ENCODE measurements around the gene CLEC1A. TPM values are rescaled to one million over a fixed set of nuclear protein-coding genes. Genes with fewer than 3 reads are reported as not detected.

The CLEC1A gene
- polyA plus RNA-seq, 3 donors, result 1.7 to 5.6 (median 5.5) TPM

DNA sequence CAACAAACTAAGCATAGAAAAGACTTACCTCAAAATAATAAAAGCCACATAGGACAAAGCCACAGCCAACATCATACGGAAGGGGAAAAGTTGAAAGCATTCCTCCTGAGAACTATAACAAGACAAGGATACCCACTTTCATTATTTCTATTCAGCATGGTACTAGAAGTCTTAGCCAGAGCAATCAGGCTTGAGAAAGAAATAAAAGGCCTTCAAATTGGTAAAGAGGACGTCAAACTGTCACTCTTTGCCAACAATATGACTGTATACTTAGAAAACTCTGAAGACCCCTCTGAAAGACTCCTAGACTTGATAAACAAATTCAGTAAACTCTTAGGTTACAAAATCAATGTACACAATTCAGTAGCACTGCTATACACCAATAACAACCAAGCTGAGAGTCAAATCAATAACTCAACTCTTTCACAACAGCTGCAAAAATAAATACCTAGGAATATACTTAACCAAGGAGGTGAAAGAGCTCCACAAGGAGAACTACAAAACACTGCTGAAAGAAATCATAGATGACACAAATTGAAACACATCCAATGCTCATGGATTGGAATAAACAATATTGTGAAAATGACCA lies 11.6 kb upstream of the CLEC1A start:
- WGBS, 3 donors, result 72 to 95% (median 91%) methylated on average over 2 of the region's 2 CpGs
- no peak overlapping the region for H3K27ac ChIP-seq (ENCODE audit: low read depth, low read length)

DNA sequence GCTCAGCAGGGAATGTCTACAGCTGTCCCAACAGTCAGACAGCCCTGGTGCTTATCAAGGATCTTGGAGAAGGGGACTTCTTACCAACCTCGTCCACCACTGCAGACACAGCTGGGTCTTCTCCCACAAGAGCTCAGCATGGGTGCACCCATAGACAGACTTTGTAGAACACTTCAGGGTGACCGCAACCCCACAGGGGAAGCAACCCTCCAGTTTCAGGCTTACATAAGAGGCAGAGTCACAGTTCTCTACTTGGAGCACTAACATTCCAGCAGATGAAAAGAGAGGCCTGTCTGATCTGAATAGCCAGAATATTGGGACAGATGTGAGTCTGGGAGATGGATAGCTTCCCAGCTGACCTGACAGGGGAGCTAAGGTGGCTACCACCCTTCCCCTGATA lies 3.5 kb upstream of the CLEC1A start:
- no peak overlapping the region for H3K27ac ChIP-seq (ENCODE audit: low read depth, low read length)
- WGBS, 3 donors, result 54 to 62% (median 58%) methylated on average over 2 of the region's 2 CpGs

DNA sequence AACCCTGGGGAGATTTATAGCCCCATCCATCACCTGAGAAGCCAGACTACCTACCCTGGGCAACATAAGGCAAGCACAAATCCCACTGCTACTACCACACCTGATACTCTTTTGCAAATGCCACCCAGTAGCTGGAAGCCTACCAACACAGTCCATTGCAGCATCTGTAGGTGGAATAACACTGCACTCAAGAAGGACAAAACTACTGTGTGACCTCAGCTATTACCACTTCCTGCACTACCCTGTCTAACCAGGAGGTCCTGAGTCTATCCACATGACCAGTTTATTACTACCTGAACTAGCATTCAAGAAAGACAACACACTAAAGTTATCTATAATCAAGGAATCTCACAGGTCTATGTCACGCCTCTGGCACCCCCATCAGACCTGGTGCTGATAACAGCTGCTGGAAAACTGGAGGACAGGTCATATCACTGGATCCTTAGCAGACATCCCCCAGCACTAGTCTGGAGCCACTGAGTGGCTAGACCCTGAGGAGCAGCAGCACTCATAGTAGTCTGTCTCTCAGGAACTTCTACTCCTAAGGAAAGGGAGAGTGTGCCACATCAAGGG lies 2.9 kb upstream of the CLEC1A start:
- 84 to 95% (median 94%) methylated on average over 1 of the region's 1 CpG for WGBS, 3 donors
- H3K27ac ChIP-seq (ENCODE audit: low read depth, low read length), result no peak overlapping the region

DNA sequence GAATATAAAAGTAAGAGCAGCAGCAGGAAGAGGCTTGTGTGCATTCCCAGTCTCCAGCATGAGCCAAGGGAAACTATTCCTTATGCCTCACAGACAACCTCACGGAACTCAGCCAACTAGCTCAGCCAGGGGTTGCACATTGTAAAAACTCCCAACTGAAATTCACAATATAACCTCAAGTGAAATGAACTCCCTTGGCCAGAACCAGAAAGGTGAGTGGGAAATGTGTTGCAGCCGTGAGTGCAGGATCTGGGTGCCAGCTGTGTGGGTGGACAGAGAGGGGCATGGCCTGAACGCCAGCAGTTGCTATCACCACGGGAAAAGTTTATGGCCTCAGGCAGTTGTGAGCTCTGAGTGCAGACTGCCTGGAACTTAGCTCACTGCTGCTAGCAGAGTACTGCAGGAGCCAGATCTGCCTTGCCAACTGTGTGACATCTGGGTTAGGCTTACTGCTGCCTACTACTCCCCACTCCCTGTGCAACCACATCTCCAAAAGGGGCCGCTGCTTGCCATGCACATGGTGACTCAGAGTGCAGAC lies 2.3 kb upstream of the CLEC1A start:
- H3K27ac ChIP-seq (ENCODE audit: low read depth, low read length), result no peak overlapping the region
- 40 to 49% (median 49%) methylated on average over 5 of the region's 5 CpGs for WGBS, 3 donors

DNA sequence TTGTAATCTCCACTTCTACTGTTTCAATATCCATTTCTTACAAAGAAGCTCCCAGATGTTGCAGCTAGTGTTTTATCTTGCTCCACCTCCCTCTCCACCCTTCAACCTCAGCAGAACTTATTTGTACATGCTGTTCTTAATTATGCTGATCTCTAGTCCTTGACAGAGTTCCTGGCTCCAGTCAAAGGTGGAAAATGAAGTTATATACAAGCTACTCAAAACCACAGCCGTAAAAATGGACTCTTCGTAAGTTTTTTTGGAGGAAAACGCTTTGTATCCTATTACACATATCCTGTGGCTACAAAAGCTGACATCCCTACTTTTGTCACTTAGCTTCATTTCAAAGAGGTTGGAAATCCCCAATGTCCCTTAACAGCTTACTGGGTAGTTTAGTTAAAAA lies 1.3 kb downstream of the CLEC1A start:
- no peak overlapping the region for H3K27ac ChIP-seq (ENCODE audit: low read depth, low read length)
- 26 to 65% (median 34%) methylated on average over 3 of the region's 3 CpGs for WGBS, 3 donors

DNA sequence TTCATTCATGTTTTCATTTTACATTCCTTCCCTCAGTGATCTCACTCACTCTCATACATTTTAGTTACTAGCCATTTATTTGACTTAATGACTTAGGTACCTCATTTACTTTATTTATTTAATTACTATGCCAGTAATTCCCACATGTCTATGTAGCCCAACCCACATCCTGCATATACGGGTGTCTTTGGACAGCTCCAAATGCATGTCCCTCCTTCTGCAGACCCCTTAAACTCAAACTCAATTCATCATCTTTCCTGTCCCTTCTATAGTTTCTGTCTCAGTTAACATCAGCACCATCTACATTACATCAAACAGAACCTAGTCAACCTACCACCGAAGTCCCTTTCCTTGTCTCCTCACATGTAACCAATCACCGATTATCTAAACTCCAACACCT lies 2.8 kb downstream of the CLEC1A start:
- WGBS, 3 donors, result 71 to 82% (median 79%) methylated on average over 3 of the region's 3 CpGs
- no peak overlapping the region for H3K27ac ChIP-seq (ENCODE audit: low read depth, low read length)

DNA sequence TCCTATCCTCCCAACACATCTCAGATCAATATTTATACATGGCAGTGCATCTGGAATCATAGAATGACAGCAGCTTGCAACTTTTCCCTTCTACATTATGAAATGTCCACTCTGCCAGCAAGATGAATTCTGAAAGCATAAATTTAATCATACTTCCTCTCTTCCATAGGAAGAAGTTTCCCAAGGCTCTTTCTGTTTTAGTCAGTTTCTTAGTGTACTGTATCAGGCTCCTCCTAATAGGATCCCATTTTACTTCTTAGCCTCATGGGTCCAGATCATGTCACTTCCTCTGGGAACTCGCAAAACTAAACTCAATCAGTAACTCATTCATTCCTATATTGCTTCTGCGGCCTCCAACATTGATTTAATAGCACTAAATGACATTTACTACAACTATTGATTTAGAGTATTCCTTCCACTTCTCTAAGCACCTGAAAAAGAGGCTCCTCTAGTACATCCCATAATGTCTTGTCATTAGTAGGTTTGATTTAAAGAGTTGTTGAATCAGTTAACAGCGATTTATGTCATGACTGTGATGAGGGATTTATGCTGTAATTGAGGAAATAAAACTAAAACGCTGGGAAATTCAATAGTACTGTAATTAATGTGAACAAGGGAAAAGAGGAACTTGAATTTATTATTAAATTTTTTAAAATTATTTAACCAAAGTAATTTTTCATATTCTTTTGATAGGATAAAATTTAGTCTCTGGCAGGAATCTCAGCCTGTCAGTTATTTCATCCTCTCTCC lies 4.0 kb downstream of the CLEC1A start:
- 46 to 54% (median 50%) methylated on average over 4 of the region's 4 CpGs for WGBS, 3 donors
- no peak overlapping the region for H3K27ac ChIP-seq (ENCODE audit: low read depth, low read length)

DNA sequence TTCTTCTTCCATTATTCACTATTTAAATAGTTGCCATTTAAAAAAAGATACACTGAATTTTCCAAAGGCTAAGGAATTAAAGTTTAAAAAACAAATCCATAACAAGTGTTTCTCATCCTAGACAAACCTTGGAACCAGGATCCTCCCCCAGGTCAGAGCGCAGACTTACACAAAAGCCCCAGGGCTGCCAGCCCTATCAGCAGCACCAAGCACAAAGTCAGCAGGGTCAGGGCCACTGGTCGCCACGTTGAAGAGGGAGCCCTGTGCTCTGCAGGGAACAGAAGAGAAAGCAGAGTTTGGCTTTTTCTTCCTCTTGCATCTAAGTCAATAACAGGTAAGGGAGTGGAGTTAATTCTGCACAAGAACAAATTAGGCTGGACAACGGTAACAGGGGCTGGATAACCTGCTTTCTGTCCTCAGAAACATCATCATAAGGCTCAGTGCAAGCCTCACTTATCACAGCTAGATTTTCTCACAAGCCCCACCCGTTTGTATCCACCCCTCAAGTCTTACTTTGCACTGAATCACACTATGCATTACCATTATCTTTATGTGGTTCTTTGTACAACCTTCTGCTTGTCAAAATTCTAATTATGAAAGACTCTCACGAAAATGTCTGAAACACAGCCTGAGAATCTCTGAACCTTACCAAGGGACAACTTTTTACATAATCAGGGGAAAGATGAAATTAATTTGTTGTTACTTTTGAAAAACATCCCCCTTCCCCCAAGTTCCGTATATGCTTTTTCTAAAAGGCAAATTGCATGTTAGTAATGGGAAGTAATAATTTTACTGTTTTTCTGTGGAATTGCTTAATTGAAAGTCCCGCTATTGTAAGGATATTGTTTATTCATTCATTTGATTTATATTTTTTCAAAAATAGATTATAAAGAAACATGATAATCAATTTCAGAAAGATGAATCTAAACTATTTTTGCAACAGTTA lies 9.6 kb downstream of the CLEC1A start:
- WGBS, 3 donors, result 46 to 61% (median 59%) methylated on average over 8 of the region's 8 CpGs
- no peak overlapping the region for H3K27ac ChIP-seq (ENCODE audit: low read depth, low read length)

DNA sequence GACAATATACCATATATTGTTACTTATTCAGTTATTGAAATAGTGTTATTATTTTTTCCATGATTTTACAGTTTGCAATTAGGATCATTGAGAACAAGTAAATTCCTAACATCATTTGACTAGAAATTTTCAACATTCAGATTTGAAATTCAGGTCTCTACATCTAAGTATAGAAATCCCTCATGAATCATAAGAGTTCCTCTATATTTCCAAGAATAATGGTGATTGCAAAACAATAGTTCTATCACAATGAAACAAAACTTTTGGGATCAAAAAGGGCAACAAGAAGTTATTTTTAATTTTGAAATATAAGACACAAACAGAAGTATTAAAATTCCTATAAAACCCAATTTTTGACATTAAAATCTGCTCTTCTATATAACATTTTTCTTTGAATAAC lies 10.8 kb downstream of the CLEC1A start:
- no peak overlapping the region for H3K27ac ChIP-seq (ENCODE audit: low read depth, low read length)

DNA sequence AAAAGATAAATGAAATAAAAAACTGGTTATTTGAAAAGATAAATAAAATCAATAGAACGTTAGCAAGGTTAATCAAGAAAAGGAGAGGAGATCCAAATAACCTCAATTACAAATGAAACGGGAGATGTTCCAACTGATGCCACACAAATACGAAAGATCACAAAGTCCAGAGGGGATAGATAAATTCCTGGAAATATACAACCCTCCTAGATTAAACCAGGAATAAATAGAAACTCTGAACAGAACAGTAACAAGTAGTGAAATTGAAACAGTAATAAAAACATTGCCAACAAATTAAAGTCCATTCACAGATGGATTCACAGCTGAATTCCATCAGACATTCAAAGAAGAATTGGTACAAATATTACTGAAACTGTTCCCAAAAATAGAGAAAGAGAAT lies 12.4 kb downstream of the CLEC1A start:
- 68 to 82% (median 82%) methylated on average over 3 of the region's 3 CpGs for WGBS, 3 donors
- no peak overlapping the region for H3K27ac ChIP-seq (ENCODE audit: low read depth, low read length)

DNA sequence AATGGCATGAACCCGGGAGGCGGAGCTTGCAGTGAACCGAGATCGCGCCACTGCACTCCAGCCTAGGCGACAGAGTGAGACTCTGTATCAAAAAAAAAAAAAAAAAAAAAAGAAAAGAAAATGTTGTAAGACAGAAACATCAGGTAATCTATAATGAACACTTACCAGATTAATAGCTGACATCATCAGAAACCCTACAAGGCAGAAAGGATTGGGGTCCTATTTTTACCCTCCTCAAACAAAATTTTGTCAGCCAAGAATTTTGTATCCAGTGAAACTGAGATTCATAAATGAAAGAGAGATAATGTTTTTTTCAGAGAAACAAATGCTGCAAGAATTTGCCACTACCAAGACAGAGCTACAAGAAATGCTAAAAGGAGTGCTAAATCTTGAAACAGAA lies 14.1 kb downstream of the CLEC1A start:
- no peak overlapping the region for H3K27ac ChIP-seq (ENCODE audit: low read depth, low read length)
- WGBS, 3 donors, result 77 to 93% (median 83%) methylated on average over 6 of the region's 6 CpGs

DNA sequence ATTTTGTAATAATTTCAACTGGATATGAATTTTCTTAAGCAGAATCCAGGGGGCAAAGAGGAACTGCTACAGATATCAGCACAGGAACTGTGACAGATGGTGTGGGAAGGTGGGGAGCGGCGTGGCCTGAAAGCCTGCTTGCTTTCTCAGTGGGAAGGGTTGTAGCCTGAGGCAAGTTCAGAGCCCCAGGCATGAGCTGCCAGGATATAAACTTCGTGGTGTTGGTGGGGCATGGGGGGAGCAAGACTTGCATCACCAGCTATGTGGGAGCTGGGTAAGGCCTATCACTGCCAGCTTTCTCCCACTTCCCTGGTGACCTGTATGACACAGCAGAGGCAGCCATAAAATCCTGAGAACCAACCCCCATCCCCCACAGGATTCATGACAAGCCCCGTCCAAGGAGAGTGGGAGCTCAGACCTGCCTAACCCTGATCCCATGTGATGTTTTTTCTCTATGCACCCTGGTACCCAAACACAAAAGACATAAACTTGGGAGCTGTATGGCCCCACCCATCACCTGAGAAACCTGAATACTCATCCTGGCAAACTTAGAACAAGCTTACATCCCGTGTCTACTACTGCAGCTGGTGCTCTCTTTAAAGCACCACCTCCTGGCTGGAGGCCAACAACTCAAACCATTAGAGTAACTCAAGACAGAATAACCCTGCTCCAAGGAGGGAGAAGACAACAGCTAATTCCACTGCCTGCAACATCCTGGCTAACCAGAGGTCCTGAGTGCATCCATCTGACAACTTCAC lies 16.5 kb downstream of the CLEC1A start:
- WGBS, 3 donors, result 53 to 72% (median 54%) methylated on average over 5 of the region's 5 CpGs
- no peak overlapping the region for H3K27ac ChIP-seq (ENCODE audit: low read depth, low read length)

DNA sequence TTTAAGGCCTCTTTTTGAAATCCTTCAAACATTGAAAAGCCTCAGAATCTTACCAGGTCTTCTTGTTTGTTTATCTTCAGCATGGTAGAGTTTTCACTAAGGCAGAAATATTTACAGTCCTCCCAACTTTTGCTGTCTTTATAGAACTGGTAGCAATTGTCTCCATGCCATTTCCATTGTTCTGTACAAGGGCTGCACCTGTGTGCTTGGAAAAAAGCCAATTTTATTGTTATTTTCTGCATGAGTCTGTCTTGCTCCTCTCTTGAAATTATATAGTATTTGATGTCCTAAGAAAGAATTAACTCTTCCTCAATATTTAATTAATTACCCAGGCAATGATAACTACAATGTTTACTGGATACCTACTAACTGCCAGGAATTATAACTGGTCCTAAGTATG lies 23.3 kb downstream of the CLEC1A start:
- no peak overlapping the region for H3K27ac ChIP-seq (ENCODE audit: low read depth, low read length)

DNA sequence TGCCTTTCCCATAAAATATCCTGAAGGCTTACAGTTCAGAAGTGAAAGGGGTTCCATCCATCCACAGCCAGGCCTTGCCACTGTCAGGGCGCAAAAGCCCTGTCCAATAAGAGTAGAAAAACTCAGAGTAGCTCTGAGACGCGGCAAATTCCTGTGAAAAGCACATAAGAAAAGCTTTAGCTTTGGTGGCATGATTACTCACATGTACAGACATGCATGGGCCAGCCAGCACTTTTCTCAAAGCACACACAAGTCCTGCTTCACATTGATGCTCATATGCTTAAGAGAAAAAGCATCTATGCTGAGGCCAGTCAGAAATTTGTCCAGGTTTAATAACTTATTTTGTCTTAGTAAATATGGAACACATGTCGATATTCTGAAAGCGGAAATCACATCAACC lies 25.5 kb downstream of the CLEC1A start:
- no peak overlapping the region for H3K27ac ChIP-seq (ENCODE audit: low read depth, low read length)
- WGBS, 3 donors, result 88 to 97% (median 97%) methylated on average over 5 of the region's 5 CpGs

DNA sequence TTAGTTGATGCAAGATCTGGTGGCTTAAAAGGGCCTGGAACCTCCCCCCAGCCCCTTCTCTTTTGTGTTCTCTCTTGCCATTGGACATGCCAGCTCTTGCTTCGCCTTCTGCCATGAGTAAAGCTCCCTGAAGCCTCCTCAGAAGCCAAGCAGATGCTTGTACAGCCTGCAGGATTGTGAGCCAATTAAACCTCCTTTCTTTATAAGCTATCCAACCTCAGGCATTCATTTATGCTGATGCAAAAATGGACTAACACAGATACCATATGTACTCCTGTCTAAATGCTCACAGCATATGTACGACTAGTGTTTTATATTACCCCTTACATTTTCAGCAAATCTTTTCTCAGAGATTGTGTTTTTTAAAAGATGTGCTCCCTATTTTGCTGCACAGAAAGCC lies 26.7 kb downstream of the CLEC1A start:
- H3K27ac ChIP-seq (ENCODE audit: low read depth, low read length), result no peak overlapping the region
- 86 to 94% (median 92%) methylated on average over 2 of the region's 2 CpGs for WGBS, 3 donors

DNA sequence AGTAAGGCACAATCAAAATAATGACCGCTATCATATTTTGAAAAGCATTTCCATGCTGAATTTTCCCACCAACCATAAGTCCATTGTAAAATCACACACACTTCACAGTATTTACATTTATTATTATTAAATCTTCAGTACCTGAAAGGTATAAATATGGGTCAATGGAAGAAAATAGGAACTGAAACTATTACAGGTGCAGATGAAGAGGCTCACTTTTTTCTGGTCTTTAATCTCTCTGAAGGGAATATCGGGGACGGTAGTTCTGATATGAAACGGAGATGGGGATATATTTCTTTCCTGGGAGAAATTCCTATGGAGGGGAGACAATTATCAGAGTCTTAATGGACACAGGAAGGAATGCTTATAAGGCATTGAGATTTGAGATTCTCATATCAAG lies 28.4 kb downstream of the CLEC1A start:
- WGBS, 3 donors, result 92 to 96% (median 93%) methylated on average over 4 of the region's 4 CpGs
- no peak overlapping the region for H3K27ac ChIP-seq (ENCODE audit: low read depth, low read length)

DNA sequence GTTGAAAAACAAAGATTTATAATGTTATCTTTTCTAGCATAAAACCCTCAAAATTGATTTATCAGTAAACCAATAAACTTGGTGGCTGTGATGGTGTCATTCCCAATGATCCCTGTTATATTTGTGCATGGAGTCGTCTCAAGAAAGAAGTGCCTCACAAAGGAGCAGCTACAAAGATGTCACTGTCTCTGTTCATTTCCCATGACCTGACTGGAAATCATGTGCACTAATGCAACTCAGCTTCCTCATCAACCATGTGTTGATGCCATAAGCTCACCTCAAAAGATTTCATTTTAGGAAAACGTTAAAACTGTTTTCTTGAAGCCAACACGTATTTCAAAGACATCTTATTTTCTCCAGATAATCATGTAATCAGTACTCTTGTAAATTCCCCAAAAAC lies 28.8 kb downstream of the CLEC1A start:
- 10 to 23% (median 21%) methylated on average over 3 of the region's 3 CpGs for WGBS, 3 donors
- H3K27ac ChIP-seq (ENCODE audit: low read depth, low read length), result no peak overlapping the region

DNA sequence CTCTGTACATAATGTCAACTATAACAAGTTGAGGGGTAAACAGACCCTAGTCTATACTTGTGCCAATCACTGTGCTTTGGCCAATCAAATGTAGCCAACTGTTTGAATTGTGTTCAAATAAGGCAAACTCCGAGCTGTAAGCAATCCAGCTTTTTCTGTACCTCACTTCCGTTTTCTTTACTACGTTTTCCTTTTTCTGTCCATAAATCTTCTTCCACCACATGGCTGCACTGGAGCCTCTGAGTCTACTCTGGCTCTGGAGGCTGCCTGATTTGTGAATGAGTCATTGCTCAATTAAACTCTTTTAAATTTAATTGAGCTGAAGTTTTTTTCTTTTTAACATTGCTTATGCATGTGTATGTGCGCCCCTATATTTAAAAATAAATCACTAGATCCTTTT lies 29.7 kb downstream of the CLEC1A start:
- 23 to 69% (median 24%) methylated on average over 4 of the region's 4 CpGs for WGBS, 3 donors
- no peak overlapping the region for H3K27ac ChIP-seq (ENCODE audit: low read depth, low read length)
